RWPE2 (cell line): ENCODE results near the gene AMZ2.
"Not testable (repeated sequence)": the region's sequence is repeated elsewhere in the genome, so short reads cannot be mapped to it uniquely, and the experiment has no call there.

ENCODE experiments used
- ATAC-seq: fragments of 200-7000 bp; cut with Tn5 transposase; 3 replicates; pipeline ENCODE4 v1.9.1; 2021; ENCODE audit warnings: low read depth
- DNase-seq: peaks from one replicate; pipeline ENCODE4 v3.0.0-alpha.2; 2020; ENCODE audit warnings: low spot score
- H3K27ac ChIP-seq: fragments of 450-650 bp; 2 replicates; pipeline ENCODE4 v1.5.1; 2017; ENCODE audit warnings: mild to moderate bottlenecking; ENCODE audit not compliant: poor library complexity, severe bottlenecking
- H3K27me3 ChIP-seq: fragments of 250-450 bp; sonication (Bioruptor Pico); 2 replicates; pipeline ENCODE4 v1.5.1; 2021; ENCODE audit warnings: mild to moderate bottlenecking, moderate library complexity; ENCODE audit not compliant: insufficient read depth, poor library complexity, severe bottlenecking
- H3K36me3 ChIP-seq: fragments of 250-450 bp; sonication (Bioruptor Pico); 2 replicates; pipeline ENCODE4 v1.5.1; 2020; ENCODE audit warnings: low read depth, mild to moderate bottlenecking, moderate library complexity
- H3K4me1 ChIP-seq: fragments of 250-450 bp; sonication (Bioruptor Pico); 2 replicates; pipeline ENCODE4 v1.5.1; 2021; ENCODE audit warnings: mild to moderate bottlenecking, moderate library complexity; ENCODE audit not compliant: insufficient read depth, poor library complexity, severe bottlenecking
- H3K4me3 ChIP-seq: fragments of 250-450 bp; sonication (Bioruptor Pico); 2 replicates; pipeline ENCODE4 v1.5.1; 2021; ENCODE audit warnings: mild to moderate bottlenecking, moderate library complexity; ENCODE audit not compliant: severe bottlenecking
- H3K9me3 ChIP-seq: fragments of 250-450 bp; sonication (Bioruptor Pico); 2 replicates; pipeline ENCODE4 v1.5.1; 2021; ENCODE audit warnings: mild to moderate bottlenecking, moderate library complexity; ENCODE audit not compliant: severe bottlenecking
- CTCF ChIP-seq: fragments of 450-650 bp; IDR thresholded peaks from one replicate; pipeline ENCODE4 v1.5.1; 2017; ENCODE audit warnings: mild to moderate bottlenecking, moderate library complexity; ENCODE audit not compliant: poor library complexity, severe bottlenecking

The AMZ2 gene

DNA sequence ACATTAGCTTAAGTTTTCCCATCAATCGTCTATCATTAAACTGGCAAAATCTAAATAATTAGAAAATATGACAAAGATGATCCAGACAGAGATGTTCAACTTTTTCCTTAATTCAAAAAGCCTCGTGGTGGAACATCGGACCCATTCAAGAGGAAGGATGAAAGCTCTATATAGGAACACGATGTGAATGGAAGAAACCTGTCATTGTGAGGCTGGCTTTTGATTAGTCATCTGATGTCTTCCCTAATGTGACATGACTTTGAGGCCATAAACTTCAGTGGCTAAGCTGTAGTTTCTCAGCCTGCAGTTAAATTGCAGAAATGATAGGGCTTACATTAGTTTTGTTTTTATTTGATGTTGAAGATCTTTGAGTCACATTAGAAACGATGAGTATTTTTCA is 1.0 kb downstream of the AMZ2 start:
- peaks cover 35% of the 10 kb centered on the region for H3K36me3 ChIP-seq
- H3K4me1 ChIP-seq = peaks cover 4% of the 10 kb centered on the region
- no peak for DNase-seq
- H3K27ac ChIP-seq = peak overlapping the region; percentile 57
- H3K27me3 ChIP-seq = no peaks in the 10 kb centered on the region
- ATAC-seq = no peak
- peak overlapping the region; percentile 77 for H3K4me3 ChIP-seq
- no peaks in the 10 kb centered on the region for H3K9me3 ChIP-seq
- no peak for TF ChIP-seq CTCF

DNA sequence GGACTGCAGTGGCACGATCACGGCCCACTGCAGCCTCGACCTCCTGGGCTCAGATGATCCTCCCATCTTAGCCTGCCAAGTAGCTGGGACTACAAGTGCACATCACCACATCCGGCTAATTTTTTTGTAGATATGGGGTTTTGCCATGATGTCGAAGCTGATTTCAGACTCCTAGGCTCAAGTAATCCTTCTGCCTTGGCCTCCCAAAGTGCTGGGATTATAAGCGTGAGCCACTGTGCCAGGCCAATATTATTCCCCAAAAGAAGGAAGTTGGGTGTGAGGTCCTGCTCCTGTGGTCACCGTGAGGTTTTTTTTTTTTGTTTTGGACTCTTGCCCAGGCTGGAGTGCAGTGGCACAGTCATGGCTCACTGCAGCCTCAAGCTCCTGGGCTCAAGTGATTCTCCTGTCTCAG is 1.5 kb downstream of the AMZ2 start:
- Histone ChIP-seq H3K9me3 (no peaks in the 10 kb centered on the region), H3K27ac (no peak overlapping the region), H3K4me3 (no peak overlapping the region), H3K27me3 (no peaks in the 10 kb centered on the region), H3K36me3 (peaks cover 40% of the 10 kb centered on the region), H3K4me1 (peaks cover 4% of the 10 kb centered on the region)
- no peak for ATAC-seq
- TF ChIP-seq CTCF = no peak
- DNase-seq = no peak

DNA sequence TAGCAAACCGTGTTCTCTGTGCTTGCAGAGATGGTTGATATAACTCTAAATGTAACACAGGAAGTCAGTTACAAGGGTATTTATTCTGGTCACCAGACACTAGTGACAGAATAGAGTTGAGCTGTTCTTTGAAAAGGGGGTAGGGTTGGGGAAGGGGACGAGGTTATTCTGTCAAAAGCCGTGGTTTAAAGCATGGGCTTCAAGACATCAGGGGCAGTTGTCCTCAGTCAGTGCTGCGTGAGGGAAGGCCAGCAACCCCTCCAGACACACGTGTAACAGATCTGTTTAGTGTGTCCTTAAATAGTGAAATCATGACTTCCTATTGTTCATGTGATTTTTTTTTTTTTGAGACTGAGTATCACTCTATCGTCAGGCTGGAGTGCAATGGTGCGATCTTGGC is 5.6 kb downstream of the AMZ2 start:
- not testable (repeated sequence) for ATAC-seq, H3K27ac ChIP-seq, DNase-seq, H3K9me3 ChIP-seq, H3K4me3 ChIP-seq, H3K4me1 ChIP-seq, H3K27me3 ChIP-seq
- peaks cover 68% of the 10 kb centered on the region for H3K36me3 ChIP-seq

- no peak overlapping the region for H3K4me3 ChIP-seq
- no peaks in the 10 kb centered on the region for H3K27me3 ChIP-seq
- ATAC-seq = no peak
- TF ChIP-seq CTCF = no peak
- peaks cover 65% of the 10 kb centered on the region for H3K36me3 ChIP-seq
- no peaks in the 10 kb centered on the region for H3K9me3 ChIP-seq
- no peaks in the 10 kb centered on the region for H3K4me1 ChIP-seq
- H3K27ac ChIP-seq = no peak overlapping the region
- DNase-seq = no peak
Measured at GRCh38 chr17:68255151-68255550, 7.3 kb downstream of the AMZ2 start.

- Histone ChIP-seq H3K27me3 (no peaks in the 10 kb centered on the region), H3K9me3 (no peaks in the 10 kb centered on the region), H3K27ac (no peak overlapping the region), H3K36me3 (peaks cover 57% of the 10 kb centered on the region), H3K4me3 (no peak overlapping the region), H3K4me1 (no peaks in the 10 kb centered on the region)
- no peak for TF ChIP-seq CTCF
- no peak for ATAC-seq
- DNase-seq = no peak
Measured at GRCh38 chr17:68255731-68256538, 8.1 kb downstream of the AMZ2 start.

GRCh38 chr17:68256701-68257100 is 8.9 kb downstream of the AMZ2 start:
- H3K4me3 ChIP-seq, H3K9me3 ChIP-seq, H3K27ac ChIP-seq, DNase-seq, H3K27me3 ChIP-seq, H3K4me1 ChIP-seq, ATAC-seq: not testable (repeated sequence)
- H3K36me3 ChIP-seq = peaks cover 49% of the 10 kb centered on the region
